ENCODE results near the gene FREM1.

- TF ChIP-seq CTCF (IDR thresholded peaks at IDR 0.05), result no peak
- no peak for TF ChIP-seq POLR2A (IDR thresholded peaks at IDR 0.05)
Observed at GRCh38 chr9:14790628-14791027, 119.6 kb downstream of the FREM1 start.

Data from thyroid gland (tissue), 4 donors.